ENCODE results near the gene COQ9.

DNA sequence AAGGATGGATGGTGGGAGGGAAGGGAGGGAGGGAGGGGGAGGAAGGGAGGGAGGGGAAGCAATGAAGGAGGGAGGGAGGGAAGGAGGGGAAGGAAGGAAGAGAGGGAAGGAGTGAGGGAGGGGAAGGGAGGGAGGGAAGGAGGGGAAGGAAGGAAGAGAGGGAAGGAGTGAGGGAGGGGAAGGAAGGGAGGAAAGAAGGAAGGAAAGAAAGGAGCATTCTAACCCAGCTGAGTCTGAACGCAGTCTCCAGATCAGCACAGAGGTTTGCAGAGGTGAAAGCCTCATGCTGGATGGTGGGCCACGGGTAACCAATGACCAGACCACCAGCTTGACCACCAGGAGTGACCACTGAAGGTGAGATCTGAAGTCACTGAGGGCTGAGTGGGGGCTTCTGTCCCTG, 24.1 kb upstream of the COQ9 start:
- no peak for TF ChIP-seq RAD21 (IDR thresholded peaks at IDR 0.05; ENCODE audit: low read length)
- TF ChIP-seq CTCF (conservative IDR thresholded peaks at IDR 0.05; ENCODE audit: low read depth, low read length): no peak
- no peak for TF ChIP-seq CHD1 (IDR thresholded peaks at IDR 0.05; ENCODE audit: low read depth, low read length)
- no peak for TF ChIP-seq POLR2A (IDR thresholded peaks at IDR 0.05; ENCODE audit: low read depth, low read length)
- TF ChIP-seq RFX5 (IDR thresholded peaks at IDR 0.05; ENCODE audit: low read depth, low read length): no peak
- no peak for TF ChIP-seq CEBPB (IDR thresholded peaks at IDR 0.05; ENCODE audit: low read depth, low read length)
- TF ChIP-seq SMC3 (IDR thresholded peaks at IDR 0.05; ENCODE audit: low read depth, low read length): no peak
- TF ChIP-seq MAFK (IDR thresholded peaks at IDR 0.05; ENCODE audit: low read depth, low read length): no peak
- no peak for TF ChIP-seq USF2 (IDR thresholded peaks at IDR 0.05; ENCODE audit: low read depth, low read length)
- TF ChIP-seq MXI1 (IDR thresholded peaks at IDR 0.05; ENCODE audit: borderline replicate concordance, low read depth, low read length): no peak
- TF ChIP-seq RCOR1 (IDR thresholded peaks at IDR 0.05; ENCODE audit: insufficient replicate concordance, low read length): no peak
- no peak for TF ChIP-seq BHLHE40 (IDR thresholded peaks at IDR 0.05; ENCODE audit: low read depth, low read length)
- TF ChIP-seq, protein P1, sequence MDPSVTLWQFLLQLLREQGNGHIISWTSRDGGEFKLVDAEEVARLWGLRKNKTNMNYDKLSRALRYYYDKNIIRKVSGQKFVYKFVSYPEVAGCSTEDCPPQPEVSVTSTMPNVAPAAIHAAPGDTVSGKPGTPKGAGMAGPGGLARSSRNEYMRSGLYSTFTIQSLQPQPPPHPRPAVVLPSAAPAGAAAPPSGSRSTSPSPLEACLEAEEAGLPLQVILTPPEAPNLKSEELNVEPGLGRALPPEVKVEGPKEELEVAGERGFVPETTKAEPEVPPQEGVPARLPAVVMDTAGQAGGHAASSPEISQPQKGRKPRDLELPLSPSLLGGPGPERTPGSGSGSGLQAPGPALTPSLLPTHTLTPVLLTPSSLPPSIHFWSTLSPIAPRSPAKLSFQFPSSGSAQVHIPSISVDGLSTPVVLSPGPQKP (IDR thresholded peaks at IDR 0.05; ENCODE audit: borderline replicate concordance, low read depth, low read length): no peak
- TF ChIP-seq MAZ (IDR thresholded peaks at IDR 0.05; ENCODE audit: borderline replicate concordance, low read depth, low read length): no peak
